DMS 273 treated with DMSO at 0.1 percent for 48 hours (cell line): Measurements from ENCODE around the gene TDG.
"Not testable (repeated sequence)": the region's sequence is repeated elsewhere in the genome, so short reads cannot be mapped to it uniquely, and the experiment has no call there.

Source experiments
- DNase-seq: peaks from one replicate; lab custom pipeline; 2025; lab: John Stamatoyannopoulos, UW

The TDG gene

DNA sequence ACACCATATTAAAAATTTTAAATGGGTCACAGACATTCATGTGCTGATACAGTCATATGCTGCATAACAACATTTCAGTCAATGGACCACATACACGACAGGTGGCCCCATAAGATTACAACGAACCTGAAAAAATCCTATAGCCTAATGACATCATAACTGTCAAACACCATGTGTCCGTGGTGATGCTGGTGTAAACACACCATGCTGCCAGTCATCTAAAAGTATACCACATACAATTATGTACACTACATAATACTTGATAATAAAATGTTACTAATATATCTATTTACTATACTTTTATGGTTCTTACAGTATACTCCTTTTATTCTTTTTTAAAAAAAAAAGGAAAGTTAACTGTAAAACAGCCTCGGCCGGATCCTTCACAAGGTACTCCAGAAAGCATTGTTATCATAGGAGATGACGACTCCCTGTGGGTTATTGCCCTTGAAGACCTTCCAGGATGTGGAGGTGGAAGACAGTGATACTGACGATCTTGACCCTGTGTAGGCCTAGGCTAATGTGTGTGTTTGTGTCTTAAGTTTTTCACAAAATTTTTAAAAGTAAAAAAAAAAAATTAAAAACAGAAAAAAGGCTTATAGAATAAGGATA, 5.0 kb upstream of the TDG start:
- no peak for DNase-seq

GRCh38 chr12:103962493-103962892, 3.2 kb upstream of the TDG start:
- no peak for DNase-seq

- no peak for DNase-seq
Measured at GRCh38 chr12:103964805-103965204, 867 bp upstream of the TDG start.

DNA sequence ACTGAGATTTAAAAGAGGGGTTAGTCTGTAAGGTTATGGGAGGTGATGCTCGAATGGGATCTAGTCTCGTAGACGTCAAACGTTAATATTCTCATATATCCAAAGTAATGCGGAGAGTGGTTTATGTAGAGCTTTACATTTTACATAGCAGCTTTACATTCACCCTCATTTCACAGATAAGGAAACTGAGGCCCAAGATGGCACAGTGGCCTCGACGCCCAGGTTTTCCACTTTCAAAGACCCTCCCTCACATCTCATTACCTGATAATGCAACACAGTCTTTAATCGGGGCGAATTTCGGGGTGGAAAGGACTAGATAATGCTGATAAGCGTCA, 450 bp upstream of the TDG start:
- no peak for DNase-seq

- DNase-seq = no peak
Measured at GRCh38 chr12:103966736-103967135, 1.1 kb downstream of the TDG start.

DNA sequence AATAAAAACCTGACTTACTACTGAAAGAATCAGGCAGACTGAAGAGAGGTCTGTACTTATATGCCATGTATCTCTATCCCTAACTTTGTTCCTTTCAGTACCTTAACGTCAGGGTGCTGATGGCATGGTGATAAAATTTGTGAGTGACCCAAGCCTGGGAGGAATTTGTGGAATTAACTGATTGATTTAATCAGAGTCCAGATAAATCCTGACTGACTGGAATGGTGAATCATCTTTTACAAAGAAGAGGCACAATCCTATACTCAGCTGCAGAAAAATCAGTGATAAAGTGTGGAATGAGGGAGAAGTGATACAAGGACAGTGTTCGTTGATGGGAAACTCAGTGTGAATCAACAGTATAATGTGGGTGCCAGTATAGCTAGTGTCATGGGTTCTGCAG, 3.7 kb downstream of the TDG start:
- DNase-seq = no peak

DNA sequence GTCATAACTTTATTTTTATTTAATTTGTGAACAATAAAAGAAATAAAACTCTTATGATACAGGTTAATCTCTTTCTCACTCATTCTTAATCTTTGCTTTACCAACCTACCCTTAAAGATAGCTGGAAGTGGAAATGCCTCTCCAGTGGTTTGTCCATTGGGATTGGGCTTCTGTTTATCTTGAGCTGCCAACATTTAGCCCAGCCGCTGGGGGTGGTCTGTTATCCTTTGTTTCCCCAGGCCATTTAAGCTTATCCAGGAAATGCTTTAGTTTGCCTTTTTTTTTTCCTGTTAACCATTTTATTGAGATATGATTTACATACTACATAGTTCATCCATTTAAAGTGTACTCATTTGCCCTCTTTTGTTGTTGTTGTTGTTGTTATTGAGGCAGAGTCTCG, 8.2 kb downstream of the TDG start:
- DNase-seq = no peak

DNA sequence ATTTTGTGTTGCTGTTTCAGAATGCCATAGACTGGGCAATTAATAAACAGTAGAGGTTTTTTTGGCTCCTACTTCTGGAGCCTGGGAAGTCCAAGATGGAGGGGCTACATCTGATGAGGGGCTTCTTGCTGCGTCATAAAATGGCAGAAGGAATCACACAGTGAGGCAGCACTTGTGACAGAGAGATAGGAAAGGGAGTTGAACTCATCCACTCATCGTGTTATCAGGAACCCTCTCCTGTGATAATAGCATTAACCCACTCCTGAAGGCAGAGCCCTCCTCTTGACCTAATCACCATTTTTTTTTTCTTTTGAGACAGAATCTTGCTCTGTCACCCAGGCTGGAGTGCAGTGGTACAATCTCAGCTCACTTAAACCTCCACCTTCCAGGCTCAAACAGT, 9.7 kb downstream of the TDG start:
- no peak for DNase-seq

GRCh38 chr12:103978384-103978982, 12.8 kb downstream of the TDG start:
- DNase-seq = no peak

- no peak for DNase-seq
Measured at GRCh38 chr12:103986829-103987228, 21.2 kb downstream of the TDG start.

DNA sequence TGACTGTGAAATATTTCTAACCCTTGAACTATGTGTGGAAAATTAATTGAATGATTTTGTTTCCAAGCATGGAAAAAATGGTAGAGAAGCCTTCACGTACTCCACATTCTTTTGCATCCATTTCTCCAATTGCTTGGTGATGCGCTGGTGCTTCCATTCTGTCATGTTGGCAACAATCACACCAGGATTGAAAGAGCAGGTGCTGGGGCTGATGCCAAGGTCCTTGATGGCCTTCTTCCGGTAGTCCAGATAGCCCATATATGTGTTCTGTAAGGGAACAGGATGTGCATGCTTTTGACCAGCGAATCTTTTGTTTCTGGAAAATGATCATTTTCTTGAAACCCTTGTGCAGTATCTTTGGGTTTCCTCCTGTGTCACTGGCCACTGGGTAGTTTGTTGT, 28.6 kb downstream of the TDG start:
- DNase-seq = no peak

DNA sequence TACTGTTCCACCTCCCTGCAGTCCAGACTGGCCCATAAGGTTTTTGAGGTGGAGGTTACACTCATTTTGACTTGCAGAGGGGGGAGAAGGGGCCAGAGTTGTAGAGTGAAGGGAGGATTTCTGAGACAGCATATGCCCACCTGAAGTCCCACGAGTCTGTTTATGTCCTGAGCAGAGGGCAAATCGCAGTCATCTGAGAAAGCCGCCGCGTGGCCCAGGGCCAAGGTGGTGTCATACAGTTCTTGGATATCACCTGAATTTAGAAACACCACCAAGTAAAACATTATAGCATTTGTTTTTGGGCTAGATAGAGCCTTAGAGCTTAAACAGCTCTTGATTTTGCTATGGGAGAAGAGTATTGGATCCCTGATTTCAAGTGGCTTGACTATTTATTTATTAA, 30.9 kb downstream of the TDG start:
- DNase-seq = no peak

DNA sequence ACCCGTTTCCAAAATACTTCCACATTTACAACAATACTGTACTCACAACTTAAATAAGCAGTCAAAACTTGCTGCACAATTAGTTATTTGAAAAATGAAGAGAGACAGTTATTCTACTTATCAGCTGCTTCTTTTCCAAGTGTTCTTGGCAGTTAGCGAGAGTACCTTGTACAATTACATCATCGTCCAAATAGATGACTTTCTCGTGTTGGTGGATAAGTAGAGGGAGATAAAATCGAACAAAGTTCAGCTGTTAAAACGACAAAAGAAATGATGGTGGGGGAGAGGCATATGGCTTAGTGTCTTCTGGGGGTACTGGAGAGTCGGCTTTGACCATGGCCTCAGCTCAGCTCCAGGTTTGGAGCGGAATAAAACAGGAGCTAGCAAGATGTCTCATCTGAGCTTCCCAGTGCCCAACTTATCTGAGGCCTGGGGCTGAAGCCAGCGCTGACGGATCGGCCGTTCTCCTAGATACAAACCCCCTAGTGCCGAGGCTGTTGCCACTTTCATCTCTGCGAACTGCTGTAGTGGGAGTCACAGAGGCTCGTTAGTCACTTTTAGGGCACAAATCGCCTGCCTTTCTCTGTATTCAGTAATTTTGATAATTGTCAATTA, 31.7 kb downstream of the TDG start:
- DNase-seq = no peak

- peak; percentile 28 for DNase-seq
Measured at GRCh38 chr12:103998976-103999375, 33.3 kb downstream of the TDG start.

- no peak for DNase-seq
Measured at GRCh38 chr12:104000807-104001434, 35.2 kb downstream of the TDG start.

DNA sequence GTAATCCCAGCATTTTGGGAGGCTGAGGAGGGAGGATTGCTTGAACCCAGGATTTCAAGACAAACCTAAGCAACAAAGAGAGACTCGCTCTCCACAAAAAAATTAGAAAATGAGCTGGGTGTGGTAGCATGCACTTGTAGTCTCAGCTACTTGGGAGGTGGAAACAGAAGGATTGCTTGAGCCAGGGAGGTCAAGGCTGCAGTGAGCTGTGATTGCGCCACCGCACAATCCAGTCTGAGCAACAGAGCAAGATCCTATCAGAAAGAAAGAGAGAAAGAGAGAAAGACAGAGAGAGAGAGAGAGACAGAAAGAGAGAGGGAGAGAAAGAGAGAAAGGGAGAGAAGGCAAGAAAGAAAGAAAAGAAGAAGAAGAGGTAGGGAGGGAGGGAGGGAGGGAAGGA, 37.0 kb downstream of the TDG start:
- no peak for DNase-seq

DNA sequence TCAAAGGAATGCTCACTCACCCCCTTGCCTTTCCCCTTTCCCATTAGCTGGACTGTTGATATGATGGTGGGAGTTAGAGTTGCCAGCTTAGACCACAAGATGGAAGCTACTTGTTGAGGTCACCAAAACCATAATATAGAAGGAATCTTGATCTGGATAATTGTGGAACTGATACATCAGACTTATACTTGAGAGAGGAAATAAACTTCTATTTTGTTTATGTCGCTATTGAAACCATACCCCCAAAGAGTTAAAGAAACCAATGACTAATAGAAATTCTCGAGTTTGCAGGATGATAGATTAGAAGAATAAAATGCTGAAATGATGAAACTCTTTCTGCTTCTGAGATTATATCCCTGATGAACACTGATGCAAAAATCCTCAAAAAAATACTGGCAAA, 37.9 kb downstream of the TDG start:
- no peak for DNase-seq

DNA sequence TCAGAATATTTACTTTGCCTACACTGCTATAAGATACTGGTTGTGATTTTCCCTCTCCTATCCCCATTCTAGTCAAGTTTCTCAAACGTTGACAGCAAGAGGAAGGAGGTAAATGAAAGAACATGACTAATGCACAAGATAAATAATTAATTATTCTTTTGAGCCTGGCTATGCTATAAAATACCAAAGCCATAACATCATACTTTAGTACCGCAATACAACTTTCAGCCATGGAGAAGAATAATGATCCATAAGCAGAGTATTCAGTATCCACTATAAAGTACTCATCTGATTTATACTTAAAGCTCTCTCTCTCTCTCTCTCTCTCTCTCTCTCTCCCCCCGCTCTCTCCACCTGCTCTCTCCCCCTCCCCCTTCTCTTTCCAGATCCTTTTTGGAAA, 41.3 kb downstream of the TDG start:
- no peak for DNase-seq

DNA sequence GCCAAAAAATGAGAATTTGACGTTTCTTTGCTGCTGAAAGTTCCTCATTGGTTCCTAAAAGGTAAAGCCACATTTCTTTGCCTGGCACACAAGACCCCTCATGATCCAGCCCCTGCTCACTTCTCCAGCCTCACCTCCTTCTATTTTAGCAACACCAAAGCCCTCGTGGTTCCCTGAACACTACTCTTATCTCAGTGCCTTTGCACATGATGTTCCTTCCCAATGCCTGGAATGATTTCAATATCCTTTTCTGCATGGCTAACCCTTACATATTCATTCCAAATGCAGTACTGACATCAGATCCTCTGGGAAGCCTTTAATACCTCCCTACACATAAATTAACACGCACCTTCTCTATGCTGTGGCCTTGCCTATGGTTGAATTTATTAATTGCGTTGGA, 44.4 kb downstream of the TDG start:
- no peak for DNase-seq

DNA sequence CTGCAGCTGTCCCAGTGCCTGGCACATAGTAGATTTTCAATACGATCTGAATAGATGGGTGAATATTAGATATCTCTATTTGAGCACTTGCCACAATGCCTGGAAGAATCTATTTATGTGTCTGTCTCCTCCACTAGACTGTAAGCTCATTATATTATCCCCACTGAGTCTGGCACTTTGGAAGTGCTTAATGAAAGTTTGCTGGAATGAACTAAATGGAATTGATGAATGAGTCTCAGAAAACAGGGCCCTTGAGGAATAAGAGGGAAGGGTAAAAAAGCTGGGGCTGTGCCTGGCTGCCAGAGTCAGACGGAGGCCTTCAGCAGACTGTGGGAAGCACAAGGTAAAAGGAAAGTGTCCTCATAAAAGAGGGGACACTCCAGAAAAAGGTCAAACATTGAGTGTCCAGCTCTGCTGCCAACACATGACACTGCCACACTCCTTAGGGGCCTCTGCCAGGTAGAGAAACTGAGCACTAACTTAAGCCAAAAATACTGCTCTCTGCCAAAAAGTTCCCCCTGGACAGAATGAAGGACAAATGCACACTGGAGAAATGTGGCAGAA, 45.0 kb downstream of the TDG start:
- no peak for DNase-seq

- no peak for DNase-seq
Measured at GRCh38 chr12:104011253-104011652, 45.6 kb downstream of the TDG start.

DNA sequence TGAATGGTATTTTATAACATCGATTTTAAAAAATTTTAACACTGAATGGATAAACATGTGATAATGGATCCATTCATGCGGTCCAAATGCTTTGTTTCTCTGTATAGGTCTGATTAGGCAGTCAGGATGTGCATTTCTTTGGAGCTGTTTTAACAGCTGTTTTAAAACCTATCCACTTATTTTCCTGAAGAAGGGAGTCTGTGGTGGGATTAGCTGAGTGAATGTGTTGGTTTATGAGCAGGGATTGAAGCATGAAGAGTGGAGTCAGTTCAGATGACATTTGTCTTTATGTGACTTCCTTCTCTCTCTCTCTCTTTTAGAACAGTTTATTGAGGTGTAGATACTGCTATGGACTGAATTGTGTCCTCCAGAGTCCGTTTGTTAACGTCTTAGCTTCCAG, 46.7 kb downstream of the TDG start:
- DNase-seq = no peak

DNA sequence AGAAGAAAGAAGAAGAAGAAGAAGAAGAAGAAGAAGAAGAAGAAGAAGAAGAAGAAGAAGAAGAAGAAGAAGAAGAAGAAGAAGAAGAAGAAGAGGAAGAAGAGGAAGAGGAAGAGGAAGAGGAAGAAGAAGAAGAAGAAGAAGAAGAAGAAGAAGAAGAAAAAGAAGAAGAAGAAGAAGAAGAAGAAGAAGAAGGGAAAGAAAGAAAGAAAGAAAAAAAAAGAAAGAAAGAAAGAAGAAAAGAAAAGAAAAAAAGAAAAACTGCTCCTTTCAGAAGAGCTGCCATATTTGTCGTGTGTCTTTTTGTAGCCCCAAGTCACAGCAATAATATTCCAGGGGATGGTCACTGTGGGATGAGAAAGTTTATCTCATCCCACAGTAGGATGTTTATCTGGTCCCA, 56.2 kb downstream of the TDG start:
- not testable (repeated sequence) for DNase-seq
